Bone marrow (tissue), 2 donors: ENCODE measurements around the gene TMEM62.
"Not testable (repeated sequence)": the region's sequence is repeated elsewhere in the genome, so short reads cannot be mapped to it uniquely, and the experiment has no call there.

Experiments used
- DNase-seq, 2 donors: peaks; one replicate each; lab custom pipeline; 2025; lab: John Stamatoyannopoulos, UW

TMEM62 gene

DNA sequence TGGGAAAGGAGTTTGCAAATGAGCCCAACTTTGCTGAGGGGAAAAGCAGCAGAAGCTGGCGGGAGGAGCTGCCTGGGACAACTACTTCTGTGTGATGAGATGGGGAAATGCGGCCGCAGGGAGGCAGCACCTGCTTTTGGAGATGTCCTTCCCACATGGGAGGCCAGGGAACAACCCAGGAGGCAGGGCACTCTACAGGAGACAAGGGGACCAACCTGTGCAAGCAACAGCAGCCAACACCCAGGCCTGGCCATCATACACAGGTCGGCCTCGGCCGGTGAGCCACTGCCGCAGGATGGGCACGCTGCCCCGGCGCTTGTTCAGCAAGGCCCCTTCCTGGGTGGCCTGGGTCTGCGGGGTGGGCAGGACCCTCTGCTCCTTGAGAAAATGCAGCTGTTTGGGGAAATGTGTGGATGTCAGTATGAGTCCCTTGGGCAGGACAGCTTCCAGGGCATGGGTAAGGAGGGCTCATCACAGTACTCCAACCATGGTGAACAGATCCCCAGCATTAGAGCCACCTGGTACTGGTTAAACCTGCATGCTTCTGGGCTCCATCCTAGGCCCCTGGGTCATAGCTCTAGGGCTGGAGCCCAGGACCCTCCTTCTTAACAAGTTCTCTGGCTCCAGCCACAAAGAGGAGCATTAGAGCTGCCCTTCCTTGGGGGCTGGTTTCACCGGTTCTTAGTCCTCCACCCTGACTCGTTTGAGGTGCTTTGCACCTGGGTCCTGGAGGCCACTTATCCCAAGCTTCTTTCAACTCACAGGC lies 75.9 kb downstream of the TMEM62 start:
- no peak for DNase-seq

DNA sequence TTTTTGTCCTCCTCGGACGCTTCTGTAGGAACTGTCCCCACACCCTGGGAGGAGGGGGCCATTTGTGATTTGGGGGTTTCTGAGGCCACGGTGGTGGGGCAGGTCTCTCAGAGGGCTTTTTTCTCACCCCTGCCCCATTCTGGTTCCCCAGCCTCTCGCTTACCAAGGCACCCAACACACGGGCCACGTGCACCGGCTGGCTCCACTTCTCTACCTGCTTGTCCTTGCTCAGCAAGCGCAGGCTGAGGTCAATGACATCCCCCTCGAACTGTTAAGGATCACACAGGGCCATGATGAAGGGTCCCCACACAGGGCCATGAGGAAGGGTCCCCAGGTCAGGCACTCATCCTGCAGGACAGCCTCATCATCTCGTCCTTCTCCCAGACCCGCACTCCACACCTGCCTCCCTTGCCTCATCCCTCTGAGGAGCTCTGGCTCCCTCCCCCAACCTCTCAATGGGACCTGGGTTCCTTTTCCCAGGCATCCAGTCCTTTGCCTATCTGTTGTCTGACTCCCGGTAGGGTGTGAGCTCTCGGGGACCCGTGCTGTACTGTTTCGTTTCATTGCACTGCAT lies 76.9 kb downstream of the TMEM62 start:
- DNase-seq, result no peak

DNA sequence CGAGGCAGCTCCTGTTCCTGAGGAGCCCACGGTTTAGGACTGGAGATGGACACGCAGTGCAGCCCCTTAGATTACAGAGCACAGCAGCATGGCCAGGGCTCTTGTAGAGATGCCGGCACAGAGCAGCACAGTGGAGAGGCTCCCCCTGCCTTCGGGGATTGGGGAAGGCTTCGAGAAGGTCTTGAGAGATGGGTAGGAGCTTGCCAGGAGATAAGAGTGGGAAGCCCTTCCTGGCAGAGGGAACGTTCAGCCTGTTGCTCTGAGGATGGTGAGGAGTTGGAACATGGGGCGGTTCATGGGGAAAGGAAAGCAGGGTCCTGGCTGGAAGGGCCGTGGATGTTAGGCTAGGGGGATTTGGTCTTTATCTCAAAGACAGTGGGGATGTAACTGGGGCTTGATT lies 77.4 kb downstream of the TMEM62 start:
- no peak for DNase-seq

DNA sequence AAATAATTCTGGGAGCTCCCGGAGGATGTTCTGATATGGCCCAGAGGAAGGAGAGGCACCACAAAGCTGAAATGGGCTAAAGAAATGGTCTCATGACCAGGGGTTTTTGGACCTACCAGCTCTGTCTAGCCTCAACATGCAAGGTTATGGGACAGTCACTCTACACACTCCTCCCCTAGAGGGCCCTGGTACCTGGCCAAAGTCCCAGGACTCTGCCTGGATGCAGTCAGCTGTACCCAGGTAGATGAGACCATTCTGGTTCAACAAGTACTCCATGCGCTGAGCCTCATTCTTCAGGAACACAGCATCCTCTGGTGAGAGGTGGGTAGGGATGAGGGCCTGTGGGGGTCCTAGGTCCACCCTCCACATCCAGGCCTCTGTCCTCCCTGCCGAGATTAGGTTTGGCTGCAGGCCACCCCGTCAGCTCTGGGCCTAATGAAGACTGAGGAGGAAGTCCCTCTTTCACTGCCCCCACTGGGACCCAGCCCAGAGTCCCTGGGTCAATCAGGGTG lies 77.9 kb downstream of the TMEM62 start:
- DNase-seq, result no peak

DNA sequence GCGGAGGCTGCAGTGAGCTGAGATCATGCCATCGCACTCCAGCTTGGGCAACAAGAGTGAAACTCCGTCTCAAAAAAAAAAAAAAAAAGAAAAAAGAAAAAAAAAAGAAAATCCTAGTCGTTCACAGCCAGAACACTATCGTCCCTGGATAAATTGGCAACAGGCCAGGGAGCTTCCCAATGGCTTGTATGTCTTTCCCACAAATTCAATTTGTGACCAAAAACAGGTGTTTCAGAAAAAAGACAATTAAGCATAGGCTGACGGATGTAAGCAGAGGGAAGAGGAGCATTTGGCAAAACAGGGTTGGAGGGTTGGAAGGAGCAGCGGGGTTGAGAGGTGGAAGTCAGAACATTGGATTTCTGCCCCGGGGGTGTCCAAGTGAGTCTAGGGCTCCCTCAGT lies 78.9 kb downstream of the TMEM62 start:
- DNase-seq, result no peak

DNA sequence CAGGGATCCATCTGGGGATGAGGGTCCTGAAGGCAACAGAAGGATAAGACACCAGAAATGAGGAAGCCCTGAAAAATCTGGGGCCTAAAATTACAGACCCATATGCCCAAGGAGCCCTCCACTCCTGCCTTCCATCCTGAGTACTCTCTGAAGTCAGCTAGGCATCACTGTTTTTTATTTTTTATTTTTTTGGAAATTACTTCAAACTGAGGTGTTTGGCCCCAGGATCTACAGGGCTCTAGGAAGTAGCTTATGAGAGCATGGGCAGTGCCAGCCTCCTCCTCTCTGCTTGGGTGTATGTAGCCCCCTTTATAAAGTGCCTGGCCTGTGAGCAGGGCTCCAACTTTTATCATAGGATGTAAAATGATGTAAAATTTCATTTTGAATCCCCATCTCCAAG lies 79.6 kb downstream of the TMEM62 start:
- no peak for DNase-seq

DNA sequence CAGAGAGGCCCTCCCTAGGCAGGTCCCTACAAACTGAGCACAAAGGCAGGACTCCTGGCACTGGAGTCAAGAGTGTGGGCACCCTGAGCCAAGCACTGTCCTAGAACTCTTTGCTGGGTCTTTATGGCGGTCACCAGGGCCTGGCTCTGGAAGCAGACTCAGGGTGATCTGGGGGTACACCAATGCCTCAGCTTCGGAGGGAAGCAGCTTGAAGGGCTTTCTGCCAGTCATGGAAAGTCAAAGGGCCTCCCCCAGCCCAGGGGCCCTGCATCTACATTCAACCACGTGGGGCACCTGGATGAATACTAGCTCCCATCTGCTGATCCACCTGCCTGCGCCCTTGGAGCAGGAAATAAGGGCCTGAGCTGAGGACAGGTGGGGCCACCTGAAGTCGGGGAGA lies 80.1 kb downstream of the TMEM62 start:
- DNase-seq, result no peak

DNA sequence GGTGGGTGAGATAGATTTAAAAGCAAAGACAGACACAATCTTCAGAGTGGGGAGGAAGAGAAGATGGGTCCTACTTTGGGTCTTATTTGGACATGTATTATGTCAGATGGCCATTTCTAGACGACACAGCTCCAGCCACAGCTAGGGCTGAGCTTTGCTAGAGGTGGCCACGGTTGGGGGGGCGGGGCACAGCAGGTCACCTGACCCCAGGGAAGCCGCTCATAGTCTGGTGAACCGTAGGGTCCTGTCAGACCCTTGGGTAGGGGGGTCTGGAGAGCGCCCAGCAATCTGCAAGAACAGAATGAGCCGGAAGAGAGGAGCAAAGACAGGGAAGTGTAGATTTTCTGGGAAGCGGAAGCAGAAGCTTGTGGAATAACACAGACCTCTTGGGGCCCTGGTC lies 80.8 kb downstream of the TMEM62 start:
- no peak for DNase-seq

DNA sequence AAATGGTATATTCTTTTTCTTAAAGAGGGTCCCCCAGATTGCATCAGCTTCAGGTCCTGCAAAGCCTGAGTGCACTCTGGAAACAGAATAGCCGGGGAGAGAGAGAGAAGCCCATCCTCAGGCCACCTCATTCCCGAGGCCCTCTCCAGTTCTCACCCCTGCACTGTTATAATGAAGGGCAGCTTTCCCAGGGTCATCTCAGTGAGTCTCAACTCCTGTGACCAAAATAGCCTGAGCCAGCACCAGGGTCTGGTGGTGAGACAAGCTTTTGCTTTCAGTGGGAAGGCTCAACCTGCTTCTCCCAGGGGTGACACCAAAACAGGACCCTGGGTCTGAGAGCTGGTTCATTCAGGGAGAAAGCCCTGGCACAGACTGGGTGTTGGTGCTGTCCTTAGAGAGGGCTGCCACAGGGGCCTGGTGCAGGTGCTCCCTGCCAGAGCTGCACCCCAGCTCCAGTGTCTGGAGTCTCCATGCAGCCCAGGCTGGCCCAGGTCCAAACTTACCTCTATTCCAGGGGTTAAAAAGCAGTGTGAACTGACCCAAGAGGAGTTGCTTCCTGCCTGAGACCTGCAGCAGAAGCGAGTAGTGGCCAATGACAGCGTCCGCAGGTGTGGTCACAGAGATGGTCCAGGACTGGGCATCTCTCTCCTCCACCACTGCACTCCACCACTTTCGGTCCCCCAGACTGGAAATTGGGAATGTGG lies 81.4 kb downstream of the TMEM62 start:
- no peak for DNase-seq

DNA sequence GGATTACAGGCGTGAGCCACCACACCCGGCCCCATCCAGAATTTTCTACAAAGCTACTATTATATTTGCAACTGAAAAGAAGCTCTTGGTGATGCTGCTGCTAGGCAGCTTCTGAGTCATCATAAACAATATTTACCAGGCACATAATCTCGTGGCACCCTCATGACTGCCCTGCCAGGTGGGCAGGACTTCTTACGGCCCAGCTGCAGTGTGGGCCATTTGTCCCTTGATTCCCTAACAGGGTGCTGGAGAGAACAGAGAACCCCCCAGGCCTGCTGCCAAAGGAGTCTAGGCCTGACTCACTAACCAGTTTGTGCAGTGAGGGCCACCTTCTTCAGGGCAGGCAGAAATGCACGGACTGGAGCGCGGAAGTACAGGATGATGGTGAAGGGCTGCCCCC lies 82.6 kb downstream of the TMEM62 start:
- no peak for DNase-seq

DNA sequence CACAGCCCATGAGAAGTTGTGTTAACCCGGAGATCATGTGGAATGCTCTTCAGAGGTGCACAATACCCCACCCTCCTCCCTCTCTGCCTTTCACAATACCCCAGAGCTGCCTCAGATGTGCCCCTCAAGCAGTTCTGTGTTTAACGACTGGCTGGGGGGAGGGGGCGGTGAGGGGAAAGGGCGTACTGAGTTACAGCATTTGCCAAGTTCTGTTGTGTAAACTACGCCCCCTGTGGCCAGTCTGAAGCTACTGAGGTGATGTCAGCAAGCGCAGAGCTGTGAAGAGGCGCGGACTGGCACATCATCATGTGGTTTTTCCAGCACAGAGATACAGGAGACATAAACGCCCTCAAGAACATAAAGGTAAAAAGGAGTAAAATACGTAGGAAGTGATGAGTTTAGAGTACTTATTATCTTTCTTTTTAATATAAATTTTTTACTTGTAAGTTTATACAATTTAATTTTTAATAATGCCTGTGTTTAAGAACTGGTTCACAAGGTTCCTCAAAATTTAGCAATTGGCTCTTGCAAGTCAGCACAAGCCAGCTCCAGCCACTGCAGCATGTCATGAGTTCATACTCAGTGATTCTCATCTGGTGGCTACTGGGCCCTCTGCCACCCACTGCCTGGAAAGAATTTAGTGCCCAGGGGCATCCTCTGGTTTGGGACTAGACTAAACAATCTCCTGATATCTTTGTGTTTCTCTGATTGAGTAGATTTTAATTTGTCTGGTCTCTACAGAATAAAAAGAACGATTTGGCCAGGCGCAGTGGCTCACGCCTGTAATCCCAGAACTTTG lies 85.7 kb downstream of the TMEM62 start:
- DNase-seq, result no peak

DNA sequence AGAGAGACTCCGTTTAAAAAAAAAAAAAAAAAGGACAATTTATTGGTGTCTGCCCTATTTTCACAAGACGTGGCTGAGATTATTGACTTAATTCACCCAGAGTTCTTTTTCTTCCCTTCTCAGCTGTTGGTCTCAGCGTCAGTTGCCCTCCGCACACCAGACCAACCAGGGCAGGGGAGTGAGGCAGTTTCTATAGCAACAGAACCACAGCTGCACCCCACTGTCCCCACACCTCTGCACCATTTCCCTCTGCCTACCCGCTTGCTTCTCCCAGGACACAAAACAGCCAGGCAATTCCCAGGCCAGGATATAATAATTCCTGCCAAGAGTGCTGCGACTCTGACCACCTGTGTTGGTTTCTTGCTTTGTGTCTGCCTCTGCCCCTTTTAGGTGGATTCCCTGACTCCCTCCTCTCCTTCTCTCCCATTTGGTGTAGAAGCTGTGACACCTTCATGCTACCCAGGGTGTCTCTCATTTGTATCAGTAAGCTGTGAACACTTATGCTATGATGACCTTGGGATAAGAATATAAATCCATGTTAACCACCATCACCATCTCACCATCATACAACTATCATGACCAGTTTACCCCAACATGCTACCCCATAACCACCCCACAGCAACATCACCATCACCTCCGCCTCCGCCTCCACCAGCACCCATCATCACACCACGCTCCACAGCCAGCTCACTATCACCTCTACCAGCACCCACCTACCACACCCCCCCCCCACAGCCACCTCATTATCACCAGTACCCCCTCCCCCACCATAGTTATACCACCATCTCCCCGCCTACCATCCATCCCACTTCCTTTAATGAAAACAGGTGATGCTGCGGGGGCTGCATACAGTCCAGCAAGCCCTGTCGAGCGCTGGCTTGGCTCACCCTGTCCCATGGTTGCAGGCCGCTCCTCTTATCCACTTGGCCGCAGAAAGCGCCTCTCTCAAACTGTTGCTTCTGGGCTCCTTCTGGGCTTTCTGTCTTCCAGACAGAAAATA lies 86.8 kb downstream of the TMEM62 start:
- DNase-seq, result no peak

DNA sequence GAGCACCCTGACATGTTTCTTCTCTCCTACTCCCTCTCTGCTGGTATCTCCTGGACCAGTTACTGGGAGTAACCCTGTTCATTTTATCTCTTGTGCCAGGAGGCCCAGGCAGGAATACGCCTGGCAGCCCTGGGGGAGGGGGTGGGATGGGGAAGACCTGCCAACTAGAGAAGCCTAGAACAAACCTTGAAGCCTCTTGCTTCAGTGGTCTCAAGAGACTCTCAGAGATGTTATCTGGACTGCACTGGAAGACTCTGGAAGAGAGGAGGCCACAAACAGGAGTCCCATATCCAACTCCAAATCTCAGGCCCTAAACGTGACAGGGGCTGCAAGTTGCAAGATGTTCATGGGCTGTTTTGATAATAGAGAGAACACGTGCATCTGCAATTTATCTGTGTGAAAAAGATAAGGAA lies 87.6 kb downstream of the TMEM62 start, which contains the start of gene EPB42:
TSS of gene EPB42 (minus strand) at position 28 of the 413 bp plus-strand sequence. CDS start 193 bp downstream, outside the sequence.
- no peak for DNase-seq

DNA sequence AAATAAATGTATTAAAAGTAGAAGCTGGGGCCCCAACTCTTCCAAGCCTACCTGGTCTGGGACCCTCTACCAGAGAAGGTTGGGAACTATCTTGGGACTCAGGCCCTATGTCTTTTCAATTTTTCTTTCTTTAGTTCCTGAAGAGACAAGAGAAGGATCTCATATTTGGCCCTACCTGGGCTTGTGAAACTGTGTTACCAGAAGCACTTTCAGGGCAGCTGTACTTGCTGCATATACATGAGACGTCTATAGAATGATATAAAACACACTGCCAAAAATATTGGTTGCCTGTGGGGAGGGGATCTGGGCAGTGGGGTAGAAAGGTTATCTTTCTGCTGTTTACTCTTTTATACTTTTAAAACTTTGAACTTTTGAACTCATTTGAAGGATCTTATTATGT lies 88.0 kb downstream of the TMEM62 start:
- no peak for DNase-seq

DNA sequence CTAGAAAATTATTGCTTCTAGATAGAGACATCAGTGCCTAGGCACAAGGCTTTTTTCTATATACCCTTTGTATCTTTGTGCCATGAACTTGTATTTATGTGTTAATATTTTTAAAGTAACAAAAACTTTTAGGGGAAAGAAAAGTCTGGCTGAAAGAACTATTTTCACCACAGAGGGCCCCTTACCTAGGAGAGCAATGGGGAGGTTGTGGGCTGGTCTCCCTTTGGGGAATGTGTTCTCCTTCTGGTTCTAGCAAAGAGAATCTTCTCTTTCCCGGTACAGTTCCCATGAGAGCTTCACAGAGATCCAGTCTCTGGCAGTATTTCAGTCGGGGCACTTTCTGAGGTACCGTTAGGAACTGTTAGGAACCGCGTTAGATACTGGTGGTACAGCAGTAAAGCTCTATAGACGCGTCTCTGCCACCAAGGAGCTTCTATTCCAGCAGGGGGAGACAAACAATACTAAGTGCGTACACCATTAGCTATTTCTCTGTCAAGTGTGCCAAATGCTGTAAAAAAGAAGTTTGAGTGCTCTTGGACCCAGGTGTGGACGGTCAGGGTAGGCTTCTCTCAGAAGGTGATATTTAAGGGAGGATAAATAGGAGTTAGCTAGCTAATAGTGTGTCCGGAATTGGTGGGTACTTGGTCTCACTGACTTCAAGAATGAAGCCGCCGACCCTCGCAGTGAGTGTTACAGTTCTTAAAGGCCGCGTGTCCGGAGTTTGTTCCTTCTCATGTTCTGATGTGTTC lies 92.0 kb downstream of the TMEM62 start:
- DNase-seq, result peak in 1 of 2 donors; percentile 78

DNA sequence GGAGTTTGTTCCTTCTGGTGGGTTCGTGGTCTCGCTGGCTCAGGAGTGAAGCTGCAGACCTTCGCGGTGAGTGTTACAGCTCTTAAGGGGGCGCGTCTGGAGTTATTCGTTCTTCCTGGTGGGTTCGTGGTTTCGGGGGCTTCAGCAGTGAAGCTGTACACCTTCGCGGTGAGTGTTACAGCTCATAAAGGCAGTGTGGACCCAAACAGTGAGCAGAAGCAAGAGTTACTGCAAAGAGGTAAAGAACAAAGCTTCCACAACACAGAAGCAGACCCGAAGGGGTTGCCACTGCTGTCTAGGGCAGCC lies 92.5 kb downstream of the TMEM62 start:
- not testable (repeated sequence) for DNase-seq

DNA sequence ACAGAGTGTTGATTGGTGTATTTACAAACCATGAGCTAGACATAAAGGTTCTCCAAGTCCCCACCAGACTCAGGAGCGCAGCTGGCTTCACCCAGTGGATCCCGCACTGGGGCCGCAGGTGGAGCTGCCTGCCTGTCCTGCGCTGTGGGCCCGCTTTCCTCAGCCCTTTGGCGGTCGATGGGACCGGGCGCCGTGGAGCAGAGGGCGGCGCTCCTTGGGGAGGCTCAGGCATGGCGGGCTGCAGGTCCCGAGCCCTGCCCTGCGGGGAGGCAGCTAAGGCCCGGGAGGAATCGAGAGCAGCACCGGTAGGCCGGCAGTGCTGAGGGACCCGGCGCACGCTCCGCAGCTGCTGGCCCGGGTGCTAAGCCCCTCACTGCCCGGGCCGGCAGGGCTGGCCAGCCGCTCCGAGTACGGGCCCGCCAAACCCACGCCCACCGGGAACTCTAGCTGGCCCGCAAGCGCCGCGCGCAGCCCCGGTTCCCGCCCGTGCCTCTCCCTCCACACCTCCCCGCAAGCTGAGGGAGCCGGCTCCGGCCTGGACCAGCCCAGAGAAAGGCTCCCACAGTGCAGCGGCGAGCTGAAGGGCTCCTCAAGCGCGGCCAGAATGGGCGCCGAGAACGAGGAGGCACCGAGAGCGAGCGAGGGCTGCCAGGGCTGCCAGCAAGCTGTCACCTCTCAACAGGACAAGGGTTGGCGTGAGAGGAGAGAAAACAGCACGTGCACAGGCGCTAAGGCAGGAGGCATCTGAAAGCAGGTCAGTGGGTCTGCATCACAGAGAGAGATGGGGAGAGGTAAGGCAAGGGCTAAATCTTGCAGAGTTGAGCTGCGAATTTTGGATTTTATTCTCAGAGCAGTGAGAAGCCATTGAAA lies 93.3 kb downstream of the TMEM62 start:
- DNase-seq, result no peak

DNA sequence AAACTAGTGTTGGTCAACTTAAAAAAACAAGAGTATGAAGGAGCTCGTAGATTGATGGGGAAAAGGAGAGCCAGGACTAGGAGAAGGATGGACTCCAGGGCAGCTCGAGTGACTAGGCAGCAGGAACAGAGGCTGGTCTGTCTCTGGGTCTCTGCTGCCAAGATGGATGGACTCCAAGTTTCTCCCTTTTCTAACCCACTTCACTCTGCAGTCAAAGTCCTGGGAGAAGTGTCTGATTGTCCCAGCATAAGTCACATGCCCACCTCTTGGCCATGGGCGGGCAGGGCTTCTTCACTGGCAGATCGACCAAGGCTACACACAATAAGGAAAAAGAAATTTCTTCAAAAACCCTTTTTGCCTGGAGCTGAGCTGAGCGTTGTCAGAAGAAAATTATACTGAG lies 96.6 kb downstream of the TMEM62 start:
- no peak for DNase-seq

DNA sequence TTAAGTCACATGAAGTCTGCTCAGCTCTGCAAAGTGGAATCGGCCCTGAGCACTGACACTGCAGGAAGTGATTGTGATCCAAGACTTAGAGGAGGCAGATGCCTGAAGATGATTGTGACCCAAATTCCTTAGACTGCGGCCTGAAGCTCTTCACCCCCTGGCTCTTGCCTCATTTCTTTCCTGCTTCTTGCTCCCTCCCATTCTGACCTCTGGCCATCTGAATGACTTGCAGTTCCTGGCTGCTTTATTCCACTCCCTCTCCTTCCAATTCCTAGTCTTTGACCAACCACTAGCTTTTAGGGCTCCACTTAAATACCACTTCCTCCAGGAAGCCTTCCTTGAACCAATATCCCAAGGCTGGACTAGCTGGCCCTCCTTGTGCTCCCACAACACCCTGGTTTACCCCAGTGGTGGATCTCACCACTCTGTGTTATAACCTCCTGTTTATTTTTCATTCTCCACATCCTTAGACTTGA lies 97.3 kb downstream of the TMEM62 start:
- no peak for DNase-seq
